HepG2 (cell line): ENCODE data around the gene DOCK4. TPM values are rescaled to one million over a fixed set of nuclear protein-coding genes. Genes with fewer than 3 reads are reported as not detected.

Experiments
- ATAC-seq: fragments of 200-7000 bp; cut with Tn5 transposase; 3 replicates; pipeline ENCODE4 v1.9.1; 2020; ENCODE audit warnings: mild to moderate bottlenecking, moderate library complexity
- BruUV-seq: library from RNA; stranded (reverse); fragments of 400-500 nt; replicated peaks from 2 replicates; lab custom pipeline; 2021; lab: Mats Ljungman, UMichigan
- CTCF ChIA-PET: fragments of 300-600 bp; formaldehyde crosslinking; extraction: SDS; loops from one replicate; lab custom pipeline; 2021; ENCODE audit warnings: low total read pairs, inconsistent platforms, low intra/inter-chr PET ratio; lab: Yijun Ruan, JAX
- POLR2A ChIA-PET: fragments of 350-600 bp; sonication (Branson Sonifier 250); formaldehyde crosslinking; loops from one replicate; lab custom pipeline; 2020; ENCODE audit warnings: antibody characterized with exemption, inconsistent platforms; lab: Yijun Ruan, JAX
- DNase-seq: peaks from one replicate; pipeline ENCODE4 v3.0.0-alpha.2; 2015; ENCODE audit warnings: low spot score
- FAIRE-seq: peaks from 3 replicates; lab custom pipeline; 2011; peaks lifted over from hg19 to GRCh38; lab: Jason Lieb, UNC
- H2AFZ ChIP-seq: one replicate; pipeline ENCODE4 v1.6.1; 2011; ENCODE audit warnings: low read length, inconsistent platforms
- H3K27ac ChIP-seq: fragments of 300-600 bp; 3 replicates; pipeline ENCODE4 v1.8.0; 2011; ENCODE audit warnings: mixed run types, mild to moderate bottlenecking, mixed read lengths, low read length, inconsistent platforms; ENCODE audit not compliant: insufficient read depth; ENCODE audit errors: extremely low read length
- H3K27me3 ChIP-seq, 2 experiments: fragments of 200-600 bp in 1 of 2; 2 replicates in 1 of 2; 3 replicates in 1 of 2; pipeline versions ENCODE4 v1.6.0 to v1.8.0; 2011; ENCODE audit warnings: low read length in 2 of 2, mild to moderate bottlenecking in 2 of 2, moderate library complexity in 2 of 2, inconsistent platforms in 1 of 2; ENCODE audit not compliant: insufficient read depth in 2 of 2, control insufficient read depth in 1 of 2
- H3K36me3 ChIP-seq, 2 experiments: fragments of 200-600 bp in 1 of 2; replicated peaks in 1 of 2; 2 replicates in 1 of 2; 3 replicates in 1 of 2; pipeline versions ENCODE4 v1.5.1 to v1.8.0; 2011; ENCODE audit warnings: low read length in 2 of 2, inconsistent platforms in 1 of 2; ENCODE audit not compliant: insufficient read depth in 2 of 2, control insufficient read depth in 1 of 2
- H3K4me1 ChIP-seq: 2 replicates; pipeline ENCODE4 v1.5.1; 2012; ENCODE audit warnings: low read length, inconsistent platforms; ENCODE audit not compliant: insufficient read depth
- H3K4me2 ChIP-seq: 2 replicates; pipeline ENCODE4 v1.6.0; 2011; ENCODE audit warnings: low read depth, low read length, inconsistent platforms
- H3K4me3 ChIP-seq, 3 experiments: fragments of 200-600 bp in 1 of 3; sonication (generic), shearing (Covaris generic) in 1 of 3; replicated peaks in 1 of 3; 2 replicates each; pipeline ENCODE4 v1.5.1; 2011 to 2016; ENCODE audit warnings: low read length in 3 of 3, inconsistent platforms in 2 of 3, low read depth in 2 of 3, mild to moderate bottlenecking in 2 of 3, control low read depth in 1 of 3, mixed read lengths in 1 of 3; ENCODE audit not compliant: insufficient read depth in 1 of 3
- H3K79me2 ChIP-seq: one replicate; pipeline ENCODE4 v1.6.1; 2011; ENCODE audit warnings: low read length, inconsistent platforms; ENCODE audit not compliant: insufficient read depth
- H3K9ac ChIP-seq: 2 replicates; pipeline ENCODE4 v1.6.0; 2011; ENCODE audit warnings: mild to moderate bottlenecking, low read depth, low read length, inconsistent platforms; ENCODE audit not compliant: insufficient read depth
- H3K9me3 ChIP-seq: 2 replicates; pipeline ENCODE4 v1.5.1; 2012; ENCODE audit warnings: mild to moderate bottlenecking, low read length
- H4K20me1 ChIP-seq: 2 replicates; pipeline ENCODE4 v1.6.0; 2011; ENCODE audit warnings: inconsistent platforms, mild to moderate bottlenecking, low read length, moderate library complexity; ENCODE audit not compliant: insufficient read depth
- ARNT ChIP-seq: fragments of 450-650 bp; IDR thresholded peaks from 2 replicates; pipeline ENCODE4 v1.6.1; 2017
- ELK4 ChIP-seq: sonication (generic); formaldehyde crosslinking; IDR thresholded peaks from 2 replicates; pipeline ENCODE4 v1.9.0; 2021; ENCODE audit warnings: missing genetic modification reagents, borderline replicate concordance
- PATZ1 ChIP-seq: sonication (generic); formaldehyde crosslinking; IDR thresholded peaks from 2 replicates; pipeline ENCODE4 v1.4.0; 2020; ENCODE audit warnings: missing genetic modification reagents
- PCBP1 ChIP-seq: fragments of 200-400 bp; formaldehyde crosslinking; IDR thresholded peaks from 2 replicates; pipeline ENCODE4 v1.6.1; 2017; ENCODE audit warnings: mild to moderate bottlenecking, low read depth, low read length, borderline replicate concordance
- ZNF556 ChIP-seq: sonication (generic); formaldehyde crosslinking; IDR thresholded peaks from 2 replicates; pipeline ENCODE4 v1.4.0; 2020; ENCODE audit warnings: mild to moderate bottlenecking, missing genetic modification reagents, borderline replicate concordance
- WGBS: methylation state at CpG from one replicate; pipeline ENCODE4 v1.1.6; 2017; ENCODE audit warnings: low lambda C conversion rate; 5-methylcytosine and 5-hydroxymethylcytosine counted together
- in situ Hi-C: cut with HindIII; loops from 2 replicates; pipeline ENCODE4 v1.10.0; 2017; ENCODE audit warnings: low pct_unique_long_range_greater_than_20kb; ENCODE audit not compliant: extremely low pct_ligation_motif_present
- intact Hi-C: fragments of 100-400 bp; cut with micrococcal nuclease; formaldehyde crosslinking; loops from one replicate; pipeline ENCODE4 v1.10.0; 2022; ENCODE audit not compliant: unreplicated experiment
- polyA plus RNA-seq, 8 experiments: library from polyadenylated mRNA; depleted of rRNA in 3 of 8; stranded (reverse) in 7 of 8; unstranded in 1 of 8; fragments of >200 nt; fragmentation: Illumina TruSeq in 4 of 8; extraction: Trizol in 4 of 8; gene quantifications; 2 replicates each; pipeline versions ENCODE4 v1.2.1 to v1.2.3, GENCODE V29; 2011 to 2016; ENCODE audit warnings: low read depth in 4 of 8, missing spikeins in 1 of 8, mixed read lengths in 1 of 8; ENCODE audit not compliant: insufficient read depth in 1 of 8
- small RNA-seq, 3 experiments: library from RNA; depleted of rRNA; stranded (forward); fragments of <200 nt; gene quantifications; one replicate each; pipeline ENCODE3, GENCODE V24; 2012; ENCODE audit warnings: low read depth in 2 of 3, low replicate concordance in 1 of 3; ENCODE audit not compliant: insufficient read length in 3 of 3, insufficient read depth in 2 of 3
- total RNA-seq, 5 experiments: library from RNA; depleted of rRNA; stranded (reverse); fragments of >200 nt; fragmentation: Illumina TruSeq; extraction: Trizol; gene quantifications; 2 replicates each; pipeline ENCODE4 v1.2.3, GENCODE V29; 2016; ENCODE audit warnings: low read depth in 1 of 5
- TF ChIP-seq, protein P1 (sequence below): fragments of 450-650 bp; IDR thresholded peaks from 2 replicates; pipeline ENCODE4 v1.6.1; 2016
- TF ChIP-seq, protein P2 (sequence below): sonication (generic); formaldehyde crosslinking; IDR thresholded peaks from 2 replicates; pipeline ENCODE4 v1.5.1; 2020; ENCODE audit warnings: missing genetic modification reagents, mild to moderate bottlenecking, borderline replicate concordance

DOCK4 gene
- total and polyA plus RNA-seq, 2 of the 13 experiments (the other 11 are each of a cell fraction or from before 2014, with no cell fraction given), result 13.5 to 17.4 TPM

GRCh38 chr7:111677848-111678247 lies 528.4 kb downstream of the DOCK4 start (continued):
- TF ChIP-seq, protein P1, sequence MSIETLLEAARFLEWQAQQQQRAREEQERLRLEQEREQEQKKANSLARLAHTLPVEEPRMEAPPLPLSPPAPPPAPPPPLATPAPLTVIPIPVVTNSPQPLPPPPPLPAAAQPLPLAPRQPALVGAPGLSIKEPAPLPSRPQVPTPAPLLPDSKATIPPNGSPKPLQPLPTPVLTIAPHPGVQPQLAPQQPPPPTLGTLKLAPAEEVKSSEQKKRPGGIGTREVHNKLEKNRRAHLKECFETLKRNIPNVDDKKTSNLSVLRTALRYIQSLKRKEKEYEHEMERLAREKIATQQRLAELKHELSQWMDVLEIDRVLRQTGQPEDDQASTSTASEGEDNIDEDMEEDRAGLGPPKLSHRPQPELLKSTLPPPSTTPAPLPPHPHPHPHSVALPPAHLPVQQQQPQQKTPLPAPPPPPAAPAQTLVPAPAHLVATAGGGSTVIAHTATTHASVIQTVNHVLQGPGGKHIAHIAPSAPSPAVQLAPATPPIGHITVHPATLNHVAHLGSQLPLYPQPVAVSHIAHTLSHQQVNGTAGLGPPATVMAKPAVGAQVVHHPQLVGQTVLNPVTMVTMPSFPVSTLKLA, result no peak
- TF ChIP-seq PCBP1, result no peak
- no peak for TF ChIP-seq ZNF556 (CRISPR knock-in tag)
- TF ChIP-seq, all 625 proteins: peak for 0

GRCh38 chr7:111676811-111677210 lies 529.4 kb downstream of the DOCK4 start:
- no peak for FAIRE-seq
- intact Hi-C loops, result no loop called here
- no peak for ATAC-seq
- no peaks in the 10 kb centered on the region for H3K36me3 ChIP-seq
- ChIA-PET CTCF (no interaction called here), POLR2A (no interaction called here)
- H3K4me3 ChIP-seq, result no peak overlapping the region
- in situ Hi-C loops, result no loop called here
- no peaks in the 10 kb centered on the region for H3K9me3 ChIP-seq
- H3K9ac ChIP-seq, result no peak overlapping the region
- no peak overlapping the region for H3K4me2 ChIP-seq
- no peak for DNase-seq
- BruUV-seq, result no TSS peak
- H3K27me3 ChIP-seq, result no peaks in the 10 kb centered on the region; a peak in 2 of 5 replicates
- H3K4me1 ChIP-seq, result no peaks in the 10 kb centered on the region
- no peak overlapping the region for H2AFZ ChIP-seq
- no peaks in the 10 kb centered on the region for H3K79me2 ChIP-seq
- WGBS, result 0% methylated on average over 2 of the region's 2 CpGs
- no peaks in the 10 kb centered on the region for H4K20me1 ChIP-seq
- TF ChIP-seq ARNT (no peak), ELK4 (CRISPR knock-in tag) (no peak), PATZ1 (CRISPR knock-in tag) (no peak)
- TF ChIP-seq, protein P2, sequence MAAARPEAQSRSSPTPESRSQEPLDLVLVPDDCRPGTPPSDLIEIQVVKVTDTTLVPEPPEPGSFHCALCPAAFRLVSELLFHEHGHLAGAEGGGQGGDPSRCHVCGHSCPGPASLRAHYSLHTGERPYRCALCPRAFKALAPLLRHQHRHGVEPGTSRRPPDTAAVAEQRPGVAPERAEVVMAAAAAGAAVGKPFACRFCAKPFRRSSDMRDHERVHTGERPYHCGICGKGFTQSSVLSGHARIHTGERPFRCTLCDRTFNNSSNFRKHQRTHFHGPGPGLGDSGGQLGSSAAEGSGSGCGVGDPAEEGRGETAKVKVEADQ, result no peak
- H3K27ac ChIP-seq, result no peak overlapping the region

Small RNA genes within 50 kb of the gene (small RNA-seq; reads per million reads assigned to genes)
- 0 reads per million in 3 experiments for gene RNA5SP237

Other genes with a start within 250 kb of the DOCK4 start
- 30.1 and 44.8 TPM in 2 replicates for gene ZNF277, start 296 bp upstream of the DOCK4 start, total RNA-seq (2016; rRNA removed; fragmentation: Illumina TruSeq; extraction: Trizol)
- 20.0 and 29.1 TPM in 2 replicates for gene ZNF277, start 296 bp upstream of the DOCK4 start, polyA plus RNA-seq (2011; rRNA removed)
- gene IFRD1, start 244.1 kb upstream of the DOCK4 start, total RNA-seq (2016; rRNA removed; fragmentation: Illumina TruSeq; extraction: Trizol), result 55.0 and 55.5 TPM in 2 replicates
- 45.9 and 50.9 TPM in 2 replicates for gene IFRD1, start 244.1 kb upstream of the DOCK4 start, polyA plus RNA-seq (2011; rRNA removed)